ENCODE measurements around the gene FBXO46.

The FBXO46 gene, protein sequence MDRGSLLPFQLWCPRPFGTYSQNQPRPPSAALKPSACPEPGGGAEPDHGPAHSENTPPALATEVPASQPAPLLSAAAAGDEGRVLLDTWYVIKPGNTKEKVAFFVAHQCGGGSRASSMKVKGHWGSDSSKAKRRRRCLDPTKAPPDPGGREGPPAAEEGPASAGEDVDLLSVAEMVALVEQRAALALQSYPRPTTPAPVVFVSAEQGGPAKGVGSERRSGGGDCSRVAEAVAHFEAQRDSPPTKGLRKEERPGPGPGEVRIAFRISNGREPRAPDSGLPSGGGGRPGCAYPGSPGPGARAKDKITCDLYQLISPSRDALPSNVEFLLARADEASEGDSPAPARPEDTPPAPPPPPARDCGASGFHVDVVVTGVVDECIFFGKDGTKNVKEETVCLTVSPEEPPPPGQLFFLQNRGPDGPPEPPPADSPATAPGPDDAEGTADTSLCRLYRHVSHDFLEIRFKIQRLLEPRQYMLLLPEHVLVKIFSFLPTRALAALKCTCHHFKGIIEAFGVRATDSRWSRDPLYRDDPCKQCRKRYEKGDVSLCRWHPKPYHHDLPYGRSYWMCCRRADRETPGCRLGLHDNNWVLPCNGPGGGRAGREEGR

DNA sequence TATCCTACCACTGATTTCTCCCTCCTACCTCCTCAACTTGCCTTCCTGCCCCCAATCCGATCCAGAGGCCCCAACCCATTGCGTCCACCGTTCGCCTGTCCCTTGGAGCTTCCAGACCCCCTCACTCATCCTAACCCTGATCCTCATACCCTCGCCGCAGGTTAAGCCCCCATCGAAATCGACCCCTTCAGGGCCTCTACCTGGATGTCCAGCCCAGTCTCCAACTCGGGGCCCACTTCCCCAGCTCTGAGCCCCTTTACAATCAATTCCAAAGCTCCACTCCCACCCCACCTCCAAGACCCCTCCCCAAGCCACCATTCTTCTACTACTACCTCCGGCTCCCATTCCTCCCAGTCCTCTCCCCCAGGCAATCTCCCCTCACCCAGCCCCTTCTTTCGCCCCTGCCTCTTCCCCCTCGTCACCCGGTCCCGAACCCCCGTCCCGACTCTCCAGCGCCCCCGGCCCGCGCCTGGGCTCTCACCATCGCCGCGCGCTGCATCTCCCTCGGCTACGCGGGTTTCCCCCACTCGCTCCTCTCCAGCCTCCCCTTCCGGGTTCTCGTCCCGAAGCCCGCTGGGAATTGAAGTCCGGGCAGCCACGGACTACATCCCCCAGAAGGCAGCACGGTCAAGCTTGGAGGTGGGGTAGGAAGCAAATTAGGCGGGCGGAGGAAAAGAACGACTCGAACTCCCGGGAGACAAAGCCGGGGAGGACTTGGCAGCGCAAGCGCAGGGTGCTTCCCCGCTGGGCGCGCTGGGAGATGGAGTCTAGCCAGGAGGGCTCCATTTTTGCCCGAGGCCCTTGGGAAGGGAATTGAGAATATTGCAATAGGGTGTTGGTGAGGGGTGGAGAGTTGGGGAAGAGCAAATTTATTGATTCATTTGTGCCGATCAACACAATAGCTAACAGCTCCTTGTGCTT, at the start of gene FBXO46:
FBXO46 (minus strand) TSS at position 529 of the 921 bp plus-strand sequence. CDS start 17,401 bp downstream, outside the sequence.
- no peak for TF ChIP-seq CTCF (IDR thresholded peaks at IDR 0.05; ENCODE audit: control insufficient read depth, extremely low read depth, insufficient read depth)
- peak within 1 kb of the TSS; percentile 72 for H3K4me3 ChIP-seq (ENCODE audit: low read depth, low read length)
- peak; percentile 85 for DNase-seq (ENCODE audit: low read depth)

GRCh38 chr19:45780146-45780447, 49.4 kb upstream of the FBXO46 start:
- TF ChIP-seq CTCF (IDR thresholded peaks at IDR 0.05; ENCODE audit: control insufficient read depth, extremely low read depth, insufficient read depth), result no peak
- H3K4me3 ChIP-seq (ENCODE audit: low read depth, low read length), result no peak overlapping the region
- DNase-seq (ENCODE audit: low read depth), result no peak

DNA sequence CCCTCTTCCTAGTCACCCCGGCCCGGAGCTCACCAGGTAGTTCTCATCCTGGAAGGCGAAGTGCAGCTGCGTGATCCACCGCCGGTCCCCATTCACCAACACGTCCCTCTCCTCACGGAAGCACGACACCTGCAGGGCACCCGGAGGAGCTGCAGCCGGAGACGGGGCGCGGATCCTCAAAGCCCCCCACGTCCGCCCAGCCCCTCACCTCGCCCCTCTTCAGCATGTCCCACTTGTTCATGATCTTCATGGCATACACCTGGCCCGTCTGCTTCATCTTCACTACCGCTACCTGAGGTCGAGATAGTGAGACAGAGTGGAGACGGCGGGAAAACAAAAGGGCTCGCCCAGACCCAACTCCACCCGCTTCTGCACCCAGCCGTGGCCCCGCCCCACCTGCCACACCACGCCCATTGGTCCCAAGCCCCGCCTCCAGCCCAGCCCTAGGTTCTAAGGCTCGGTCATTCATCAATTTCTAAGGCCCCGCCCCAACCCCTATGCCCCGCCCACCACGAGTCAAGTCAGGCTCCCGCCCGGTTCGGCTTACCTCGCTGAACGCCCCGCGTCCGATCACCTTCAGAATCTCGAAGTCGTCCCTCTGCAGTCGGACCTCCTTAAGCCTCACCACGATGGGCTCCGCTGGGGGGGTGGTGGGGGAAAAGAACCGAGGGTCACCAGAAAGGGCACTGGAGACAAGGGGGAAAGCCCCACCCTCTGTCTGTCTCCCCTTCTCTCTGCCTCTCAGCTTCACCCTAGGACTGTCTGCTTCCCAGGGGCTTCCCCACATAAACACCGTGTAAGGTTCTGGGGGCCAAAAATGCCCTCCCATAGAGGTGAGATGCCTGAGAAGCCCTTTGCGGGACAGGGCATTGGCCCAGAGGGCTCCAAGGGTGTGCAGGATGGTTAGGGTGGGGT, 48.8 kb upstream of the FBXO46 start:
- DNase-seq (ENCODE audit: low read depth), result peak; percentile 39
- peak overlapping the region; percentile 26 for H3K4me3 ChIP-seq (ENCODE audit: low read depth, low read length)
- peak; percentile 62 for TF ChIP-seq CTCF (IDR thresholded peaks at IDR 0.05; ENCODE audit: control insufficient read depth, extremely low read depth, insufficient read depth)

GRCh38 chr19:45778010-45778661, 47.4 kb upstream of the FBXO46 start:
- no peak for DNase-seq (ENCODE audit: low read depth)
- no peak for TF ChIP-seq CTCF (IDR thresholded peaks at IDR 0.05; ENCODE audit: control insufficient read depth, extremely low read depth, insufficient read depth)
- H3K4me3 ChIP-seq (ENCODE audit: low read depth, low read length), result no peak overlapping the region

DNA sequence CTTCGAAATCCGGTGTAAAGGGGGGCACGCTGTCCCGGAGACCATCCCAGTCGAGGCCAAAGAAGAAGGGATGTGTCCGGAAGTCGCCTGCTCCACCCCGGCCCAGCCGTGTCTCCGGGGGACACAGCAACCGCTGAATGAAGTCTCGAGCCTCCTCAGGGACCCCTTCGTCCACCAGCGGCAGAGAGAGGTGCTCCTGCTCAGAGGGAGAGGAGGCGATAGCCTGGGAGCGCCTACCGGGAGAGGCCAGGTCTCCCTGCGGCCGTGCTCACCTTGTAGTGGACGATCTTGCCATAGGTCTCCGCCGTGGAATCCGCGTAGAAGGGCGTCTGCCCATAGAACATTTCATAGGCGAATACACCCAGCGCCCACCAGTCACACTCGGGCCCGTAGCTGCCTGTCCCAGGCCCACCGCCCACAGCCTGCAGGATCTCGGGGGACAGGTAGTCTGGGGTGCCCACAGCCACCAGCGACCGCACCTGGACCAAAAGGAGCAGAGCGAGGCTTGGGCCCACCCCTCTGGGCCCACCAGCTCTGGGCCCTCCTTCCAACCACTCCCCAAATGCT, 46.8 kb upstream of the FBXO46 start:
- no peak for DNase-seq (ENCODE audit: low read depth)
- H3K4me3 ChIP-seq (ENCODE audit: low read depth, low read length), result no peak overlapping the region
- no peak for TF ChIP-seq CTCF (IDR thresholded peaks at IDR 0.05; ENCODE audit: control insufficient read depth, extremely low read depth, insufficient read depth)
